AG20443 (cell line): ENCODE results near the gene AATK.

Experiments used
- DNase-seq: peaks from one replicate; pipeline ENCODE4 v3.0.0; 2012; ENCODE audit warnings: low spot score, mixed read lengths

AATK gene

DNA sequence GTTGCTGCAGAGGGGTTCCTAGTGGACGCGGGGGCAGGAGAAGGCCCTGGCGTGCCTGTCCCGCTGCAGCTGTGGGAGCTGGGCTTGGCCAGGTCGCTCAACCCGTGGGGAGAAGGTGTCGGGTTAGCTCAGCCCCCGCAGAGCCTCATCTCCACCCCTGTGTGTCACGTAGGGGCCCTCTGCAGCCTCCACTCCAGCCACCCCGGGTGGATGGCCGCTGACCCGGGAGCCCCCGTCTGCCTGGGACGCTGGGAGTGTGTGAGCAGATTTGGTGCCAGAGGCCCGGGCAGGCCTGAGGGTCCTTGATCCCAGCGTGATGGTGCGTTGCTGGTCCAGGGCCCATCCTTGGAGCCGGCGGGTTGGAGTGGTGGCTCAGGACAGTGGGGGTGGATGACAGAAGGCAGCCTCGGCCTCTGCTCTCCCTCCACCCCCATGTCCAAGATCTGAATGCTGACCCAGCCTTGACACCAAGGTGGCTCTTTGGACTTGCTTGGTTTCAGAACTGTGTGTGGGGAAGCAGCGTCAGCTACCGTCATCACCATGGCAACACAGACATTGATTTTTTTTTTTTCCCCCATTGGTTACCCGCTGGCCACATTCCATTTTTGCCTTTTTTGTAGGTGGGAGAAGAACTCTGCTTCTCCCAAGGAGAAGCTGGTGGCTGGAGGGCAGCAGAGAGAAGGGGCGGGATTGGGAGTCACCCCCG is 95.3 kb downstream of the AATK start:
- no peak for DNase-seq

DNA sequence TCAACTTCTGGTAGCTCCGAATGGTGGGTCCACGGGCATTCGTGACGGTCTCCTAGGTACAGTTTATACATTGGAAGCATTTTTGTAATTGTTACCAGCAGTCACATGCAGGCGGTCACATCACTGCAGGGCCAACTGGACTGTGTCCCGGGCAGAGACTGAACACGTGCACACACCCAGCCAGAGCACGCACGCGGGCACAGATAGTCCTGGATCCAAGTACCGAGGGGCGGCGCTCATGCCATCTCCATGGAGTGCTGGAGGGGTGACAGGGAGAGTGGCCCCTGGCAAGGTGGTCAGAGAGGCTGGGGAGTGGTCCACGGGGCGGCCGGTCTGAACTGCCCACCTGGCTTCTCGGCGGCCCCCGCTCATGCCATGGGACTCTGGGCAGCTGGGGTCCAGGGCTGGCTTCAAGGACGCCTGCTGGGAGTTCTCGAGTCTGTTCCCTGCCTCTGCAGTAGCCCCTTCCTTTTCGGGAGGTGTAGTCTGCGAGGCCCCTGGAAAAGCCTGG is 96.8 kb downstream of the AATK start:
- DNase-seq: no peak

DNA sequence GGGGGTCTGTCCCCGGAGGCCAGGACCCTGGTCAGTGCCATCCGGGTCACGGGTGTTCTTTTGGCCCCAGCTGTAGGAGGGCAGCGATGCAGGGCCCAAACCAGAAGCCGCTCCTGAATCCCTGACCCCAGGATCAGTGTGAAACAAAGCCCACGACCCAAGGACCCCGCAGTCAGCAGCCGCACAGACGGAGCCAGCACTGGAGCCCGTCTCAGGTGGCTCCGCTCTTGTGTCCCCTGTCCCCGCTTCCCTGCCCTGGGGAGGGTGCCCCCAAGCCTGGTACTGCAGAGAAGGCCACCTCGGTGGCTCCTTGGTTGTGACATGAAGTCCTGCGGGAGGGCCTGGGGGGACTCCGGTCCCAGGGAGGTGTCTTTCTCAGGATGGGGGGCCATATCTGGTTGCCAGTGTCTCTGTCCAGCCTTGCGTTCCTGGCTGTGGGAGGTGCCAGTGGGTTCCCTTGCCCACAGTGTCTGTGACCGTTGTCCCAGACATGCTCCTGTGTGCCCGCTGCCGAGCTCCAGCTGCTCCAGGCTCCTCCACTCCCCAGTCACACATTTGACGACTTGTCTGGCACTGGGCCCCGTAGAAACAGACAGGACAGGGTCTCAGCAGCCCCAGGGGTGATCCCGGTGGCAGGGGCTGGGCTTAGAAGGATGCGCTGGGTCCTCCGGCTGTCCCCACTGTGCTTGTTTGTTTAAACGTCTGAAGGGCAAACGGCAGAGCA is 97.4 kb downstream of the AATK start:
- DNase-seq: no peak

DNA sequence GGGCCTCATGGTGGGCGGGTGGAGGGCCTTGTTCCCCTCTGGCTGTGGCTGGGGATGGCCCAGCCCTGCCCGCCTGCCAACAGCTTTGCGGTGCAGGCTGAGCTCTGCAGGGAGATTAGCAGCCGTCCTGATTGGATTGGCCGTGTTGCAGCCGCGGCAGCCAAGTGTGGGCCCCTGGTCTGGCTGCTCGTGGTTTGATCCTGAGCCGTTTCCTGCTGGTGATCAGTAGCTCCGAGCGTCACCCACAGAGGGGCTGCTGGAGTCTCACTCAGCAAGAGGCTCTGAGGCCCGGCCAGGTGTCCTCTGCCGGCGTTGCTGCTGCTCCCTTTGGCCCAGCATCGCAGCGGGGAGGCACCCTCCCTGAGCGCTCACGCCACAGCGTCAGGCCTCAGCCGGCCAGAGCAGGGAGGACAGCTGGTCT is 98.6 kb downstream of the AATK start:
- no peak for DNase-seq
